IPS DF 19.7 (cell line): ENCODE results near the gene MIER2.
"Not testable (repeated sequence)": the region's sequence is repeated elsewhere in the genome, so short reads cannot be mapped to it uniquely, and the experiment has no call there.

Experiments used
- DNase-seq: peaks from one replicate; pipeline ENCODE4 v3.0.0-alpha.2; 2013; ENCODE audit warnings: low read depth, low spot score

MIER2 gene

DNA sequence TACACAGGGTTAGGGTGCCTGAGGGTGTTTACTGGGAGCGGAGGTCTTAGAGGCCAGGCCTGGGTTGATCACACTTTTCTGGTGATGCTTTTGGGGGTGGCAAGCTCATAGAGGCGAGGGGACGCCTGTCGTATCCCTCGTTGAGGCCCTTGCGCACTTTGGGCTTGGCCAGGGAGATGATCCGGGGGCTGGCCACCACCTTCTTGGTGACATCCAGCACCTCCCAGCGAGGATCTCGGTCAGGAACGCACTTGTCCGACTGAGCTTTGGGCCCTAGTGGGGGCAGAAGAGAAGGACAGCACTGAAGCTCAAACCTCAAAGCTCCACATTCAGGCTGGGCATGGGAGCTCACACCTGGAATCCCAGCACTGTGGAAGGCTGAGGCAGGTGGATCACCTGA lies 17.6 kb upstream of the MIER2 start:
- no peak for DNase-seq

DNA sequence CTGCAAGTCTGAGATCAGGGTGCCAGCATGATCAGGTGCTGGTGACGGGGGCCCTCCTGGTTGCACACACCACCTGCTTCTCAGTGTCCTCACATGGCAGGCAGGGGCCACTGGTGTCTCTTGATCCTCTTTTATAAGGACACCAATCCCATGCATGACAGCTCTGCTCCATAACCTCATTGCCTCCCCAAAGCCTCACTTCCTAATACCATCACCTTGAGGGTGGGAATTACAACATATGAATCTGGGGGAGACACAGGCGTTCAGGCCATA lies 15.0 kb upstream of the MIER2 start:
- DNase-seq = no peak

DNA sequence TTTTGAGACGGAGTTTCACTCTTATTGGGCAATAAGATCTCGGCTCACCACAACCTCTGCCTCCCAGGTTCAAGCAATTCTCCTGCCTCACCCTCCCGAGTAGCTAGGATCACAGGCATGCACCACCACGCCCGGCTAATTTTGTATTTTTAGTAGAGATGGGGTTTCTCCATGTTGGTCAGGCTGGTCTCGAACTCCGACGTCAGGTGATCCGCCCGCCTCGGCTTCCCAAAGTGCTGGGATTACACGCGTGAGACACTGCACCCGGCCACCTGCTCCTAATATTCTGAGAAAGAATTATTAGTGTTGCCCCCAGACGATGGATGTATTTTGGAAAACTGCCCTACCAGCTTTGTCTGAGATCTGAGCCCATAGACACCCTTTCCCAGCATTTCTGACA lies 10.9 kb upstream of the MIER2 start:
- not testable (repeated sequence) for DNase-seq

DNA sequence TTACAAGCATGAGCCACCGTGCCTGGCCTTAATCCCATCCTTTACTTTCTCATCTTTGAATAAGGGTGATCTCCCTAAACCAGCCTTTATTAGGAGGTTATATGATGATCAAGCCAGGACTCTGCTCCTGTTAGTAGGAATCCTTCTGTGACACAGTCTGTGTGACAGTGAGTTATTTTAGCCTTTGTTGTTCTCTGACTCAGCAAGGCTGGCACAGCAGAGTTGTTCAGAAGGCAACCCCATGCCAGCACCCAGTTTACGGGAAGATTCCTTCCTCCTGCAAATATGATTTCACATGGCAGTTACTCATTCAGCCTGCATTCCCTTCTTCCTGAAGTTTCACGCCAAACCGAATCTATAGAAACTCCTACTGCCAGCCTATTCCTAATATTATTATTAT lies 10.5 kb upstream of the MIER2 start:
- DNase-seq = no peak

DNA sequence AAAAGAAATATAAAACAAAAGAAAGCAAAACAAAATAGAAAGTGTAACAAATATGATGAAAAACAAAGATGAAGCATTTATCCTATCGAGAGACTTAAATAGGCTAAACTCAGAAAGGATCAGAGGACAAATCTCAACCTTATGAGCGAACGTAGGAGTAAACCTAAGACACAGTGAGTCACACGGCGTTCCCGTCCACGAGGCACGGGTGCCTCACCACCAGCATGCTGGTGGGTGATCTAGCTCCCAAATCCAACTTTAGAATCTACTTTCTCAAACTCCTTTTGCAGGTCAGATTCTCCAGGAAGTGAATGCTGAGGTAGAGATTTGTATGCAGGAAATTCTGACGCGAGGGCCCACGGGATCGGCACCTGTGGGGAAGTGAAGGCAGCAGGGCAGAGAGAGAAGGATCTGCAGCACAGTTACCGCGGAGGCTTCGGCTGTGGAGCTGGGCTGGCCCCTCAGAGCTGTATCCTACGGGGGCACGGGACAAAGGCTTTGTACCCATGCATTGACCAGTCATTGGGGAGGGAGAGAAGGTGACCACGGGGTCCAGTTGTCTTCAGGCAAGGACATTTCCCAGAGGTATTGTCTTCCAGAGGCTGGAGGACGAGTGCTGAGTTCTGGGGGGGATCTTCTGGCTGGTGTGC lies 7.5 kb upstream of the MIER2 start:
- DNase-seq = no peak

GRCh38 chr19:347946-348861 lies 3.6 kb upstream of the MIER2 start:
- DNase-seq = no peak

- no peak for DNase-seq
Observed at GRCh38 chr19:345320-345879, 804 bp upstream of the MIER2 start.

- no peak for DNase-seq
Observed at GRCh38 chr19:343941-344624, 513 bp downstream of the MIER2 start.

- no peak for DNase-seq
Observed at GRCh38 chr19:343451-343931, 1.1 kb downstream of the MIER2 start.

- no peak for DNase-seq
Observed at GRCh38 chr19:342801-343421, 1.7 kb downstream of the MIER2 start.

DNA sequence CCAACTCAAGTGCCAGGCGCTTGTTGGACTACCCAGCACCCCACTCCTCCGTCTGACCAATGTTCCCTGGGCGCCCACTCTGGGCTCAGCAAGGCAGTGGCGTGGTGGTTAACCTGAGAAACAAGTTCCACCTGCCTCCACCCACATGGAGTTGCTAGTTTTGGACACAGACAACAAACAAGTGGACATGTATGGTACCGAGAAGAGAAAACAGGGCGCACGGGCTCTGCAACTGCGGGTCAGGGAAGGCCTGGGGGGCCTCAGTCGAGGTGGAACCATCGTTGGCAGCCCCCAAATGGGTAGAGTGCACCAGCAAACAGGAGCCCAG lies 2.5 kb downstream of the MIER2 start:
- DNase-seq = no peak

DNA sequence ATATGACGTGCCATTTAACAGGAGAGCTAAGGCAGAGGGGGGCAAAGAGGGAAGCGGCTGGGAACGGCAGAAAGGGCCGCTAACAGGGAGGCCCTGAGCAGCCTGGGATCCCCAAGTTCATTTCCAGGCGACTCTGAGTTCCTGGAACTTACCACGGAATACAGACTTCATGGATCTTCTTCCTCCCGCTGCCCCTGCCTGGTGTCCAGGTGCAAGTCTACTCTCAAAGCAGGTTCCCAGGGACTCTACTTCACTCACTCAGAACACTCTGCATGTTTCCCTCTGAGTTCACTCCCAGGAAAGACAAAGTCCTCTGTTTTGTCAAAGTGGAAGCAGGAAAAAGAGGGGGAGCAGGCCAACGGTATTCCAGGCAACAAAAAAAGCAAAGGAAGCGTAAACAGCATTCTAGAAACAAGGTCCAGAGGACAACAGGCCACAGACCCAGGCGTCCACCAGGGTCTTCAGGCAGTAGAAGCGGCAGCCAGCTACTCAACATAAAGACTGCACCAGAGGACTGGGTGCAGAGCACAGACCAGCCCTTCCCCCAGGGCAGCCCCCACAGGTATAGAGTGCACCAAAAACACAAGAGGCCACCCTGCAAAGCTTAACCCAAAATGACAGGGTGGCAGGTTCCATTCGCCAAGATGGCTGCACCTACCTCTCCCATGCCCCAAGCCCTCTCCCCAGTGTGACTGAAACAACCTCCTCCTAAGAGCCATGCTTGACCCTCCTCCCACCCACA lies 3.0 kb downstream of the MIER2 start:
- no peak for DNase-seq

GRCh38 chr19:340620-341385 lies 3.8 kb downstream of the MIER2 start:
- DNase-seq = no peak

GRCh38 chr19:339262-339887 lies 5.2 kb downstream of the MIER2 start:
- no peak for DNase-seq

GRCh38 chr19:338421-338820 lies 6.2 kb downstream of the MIER2 start:
- DNase-seq = no peak

DNA sequence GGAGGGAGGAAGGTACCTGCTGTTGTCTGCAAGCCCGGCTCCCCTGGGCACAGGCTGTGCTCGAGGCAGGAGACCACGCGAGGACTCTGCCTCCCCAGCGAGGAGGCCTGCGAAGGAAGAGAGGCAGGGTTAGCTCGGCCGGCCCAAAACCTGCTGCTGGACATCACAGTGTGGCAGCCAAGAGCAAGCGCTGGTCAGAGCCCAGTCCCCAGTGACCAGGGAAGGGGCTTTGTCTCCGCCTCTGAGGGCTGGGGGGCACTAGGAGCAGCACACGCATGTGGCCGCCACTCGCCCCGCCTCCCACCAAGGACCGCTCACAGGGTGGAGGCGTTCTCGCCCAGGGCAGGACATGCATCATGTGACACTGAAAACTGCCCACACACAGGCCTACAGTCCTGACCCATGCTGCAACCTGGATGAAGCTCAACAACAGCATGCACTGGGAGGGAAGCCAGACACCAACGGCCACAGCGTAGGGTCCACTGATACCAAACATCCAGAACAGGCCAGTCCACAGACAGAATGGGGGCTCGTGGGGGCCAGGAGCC lies 8.5 kb downstream of the MIER2 start:
- DNase-seq = no peak

- no peak for DNase-seq
Observed at GRCh38 chr19:335486-336066, 9.0 kb downstream of the MIER2 start.

- no peak for DNase-seq
Observed at GRCh38 chr19:335072-335471, 9.5 kb downstream of the MIER2 start.

- DNase-seq = no peak
Observed at GRCh38 chr19:334296-335071, 10.1 kb downstream of the MIER2 start.
